Transverse colon (tissue), 4 donors: ENCODE results near the gene NXPH3.

Experiments
- POLR2AphosphoS5 ChIP-seq, 3 donors: sonication (generic); formaldehyde crosslinking; IDR thresholded peaks; one replicate each; pipeline ENCODE4 v1.6.1; 2016; ENCODE audit warnings: antibody characterized with exemption in 3 of 3
- TF ChIP-seq, protein P1 (sequence below), 5 experiments: fragments of 200-600 bp in 3 of 5; fragments of 450-650 bp in 2 of 5; sonication (generic) in 3 of 5; IDR thresholded peaks; 1 replicate in 2 of 5; 2 replicates in 3 of 5; pipeline ENCODE4 v1.5.1; 2016 to 2017; ENCODE audit warnings: antibody characterized with exemption in 5 of 5, inconsistent platforms in 3 of 5, mild to moderate bottlenecking in 2 of 5, moderate library complexity in 1 of 5

DNA sequence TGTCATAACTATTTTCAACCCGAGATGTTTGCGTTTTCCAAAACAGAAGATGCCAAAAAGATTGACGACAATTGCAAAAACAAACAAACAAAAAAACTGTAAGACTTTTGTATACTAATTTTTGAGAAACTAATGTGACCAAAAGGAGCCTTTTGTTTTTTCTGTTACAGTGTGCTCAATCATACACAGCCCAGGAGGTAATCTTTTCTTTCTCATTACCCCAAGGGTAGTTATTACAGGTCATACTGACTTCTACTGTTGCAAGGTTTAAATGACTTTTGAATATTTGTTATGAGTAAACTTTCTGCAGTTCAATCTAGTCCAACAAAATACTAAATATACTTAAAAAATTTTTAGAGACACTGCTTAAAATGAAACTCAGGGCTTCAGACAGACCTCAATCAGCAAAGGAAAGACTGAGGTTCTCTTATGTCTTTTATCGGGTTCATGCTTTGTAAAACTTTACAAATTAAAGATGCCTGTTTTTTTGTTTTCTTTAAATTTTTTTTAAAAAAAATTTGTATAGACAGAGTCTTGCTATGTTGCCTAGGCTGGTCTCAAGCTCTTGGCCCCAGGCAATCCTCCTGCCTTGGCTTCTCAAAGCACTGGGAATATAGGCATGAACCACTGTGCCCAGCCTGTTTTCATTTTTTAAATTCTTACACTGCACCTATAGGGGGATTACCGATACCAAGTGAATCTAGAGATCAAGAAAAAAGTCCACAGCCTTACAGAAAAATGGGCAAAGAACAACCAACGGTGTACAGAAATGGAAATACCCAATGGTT, 54.6 kb downstream of the NXPH3 start:
- TF ChIP-seq, protein P1, sequence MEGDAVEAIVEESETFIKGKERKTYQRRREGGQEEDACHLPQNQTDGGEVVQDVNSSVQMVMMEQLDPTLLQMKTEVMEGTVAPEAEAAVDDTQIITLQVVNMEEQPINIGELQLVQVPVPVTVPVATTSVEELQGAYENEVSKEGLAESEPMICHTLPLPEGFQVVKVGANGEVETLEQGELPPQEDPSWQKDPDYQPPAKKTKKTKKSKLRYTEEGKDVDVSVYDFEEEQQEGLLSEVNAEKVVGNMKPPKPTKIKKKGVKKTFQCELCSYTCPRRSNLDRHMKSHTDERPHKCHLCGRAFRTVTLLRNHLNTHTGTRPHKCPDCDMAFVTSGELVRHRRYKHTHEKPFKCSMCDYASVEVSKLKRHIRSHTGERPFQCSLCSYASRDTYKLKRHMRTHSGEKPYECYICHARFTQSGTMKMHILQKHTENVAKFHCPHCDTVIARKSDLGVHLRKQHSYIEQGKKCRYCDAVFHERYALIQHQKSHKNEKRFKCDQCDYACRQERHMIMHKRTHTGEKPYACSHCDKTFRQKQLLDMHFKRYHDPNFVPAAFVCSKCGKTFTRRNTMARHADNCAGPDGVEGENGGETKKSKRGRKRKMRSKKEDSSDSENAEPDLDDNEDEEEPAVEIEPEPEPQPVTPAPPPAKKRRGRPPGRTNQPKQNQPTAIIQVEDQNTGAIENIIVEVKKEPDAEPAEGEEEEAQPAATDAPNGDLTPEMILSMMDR (IDR thresholded peaks at IDR 0.05): no peak
- TF ChIP-seq POLR2AphosphoS5 (IDR thresholded peaks at IDR 0.05): no peak
